GM06990 (cell line): ENCODE measurements around the gene JUP.

Experiments
- DNase-seq: peaks from one replicate; pipeline ENCODE4 v3.0.0-alpha.2; 2011; ENCODE audit not compliant: insufficient read length; ENCODE audit errors: extremely low read depth
- H3K27me3 ChIP-seq: replicated peaks from 2 replicates; pipeline ENCODE4 v1.6.0; 2011; ENCODE audit warnings: low read length; ENCODE audit not compliant: control insufficient read depth, insufficient read depth
- H3K36me3 ChIP-seq: 2 replicates; pipeline ENCODE4 v1.5.1; 2011; ENCODE audit warnings: low read length; ENCODE audit not compliant: control insufficient read depth, insufficient read depth
- H3K4me3 ChIP-seq: replicated peaks from 2 replicates; pipeline ENCODE4 v1.5.1; 2011; ENCODE audit warnings: low read depth, mild to moderate bottlenecking, control low read depth, low read length
- CTCF ChIP-seq: IDR thresholded peaks from 2 replicates; pipeline ENCODE4 v1.5.1; 2011; ENCODE audit warnings: low read length, control low read depth, mild to moderate bottlenecking, inconsistent platforms; ENCODE audit not compliant: insufficient read depth, poor library complexity, severe bottlenecking

Gene JUP

GRCh38 chr17:41762841-41763240 lies 23.7 kb downstream of the JUP start:
- no peak overlapping the region for H3K4me3 ChIP-seq
- DNase-seq, result no peak
- no peaks in the 10 kb centered on the region for H3K36me3 ChIP-seq
- no peak for TF ChIP-seq CTCF
- no peaks in the 10 kb centered on the region for H3K27me3 ChIP-seq

- no peak for TF ChIP-seq CTCF
- Histone ChIP-seq H3K4me3 (no peak overlapping the region), H3K27me3 (no peaks in the 10 kb centered on the region), H3K36me3 (no peaks in the 10 kb centered on the region)
- no peak for DNase-seq
Measured at GRCh38 chr17:41762391-41762790, 24.1 kb downstream of the JUP start.

GRCh38 chr17:41760878-41761277 lies 25.6 kb downstream of the JUP start:
- Histone ChIP-seq H3K27me3 (no peaks in the 10 kb centered on the region), H3K4me3 (no peak overlapping the region), H3K36me3 (no peaks in the 10 kb centered on the region)
- TF ChIP-seq CTCF, result no peak
- no peak for DNase-seq

GRCh38 chr17:41758601-41759000 lies 27.9 kb downstream of the JUP start:
- Histone ChIP-seq H3K27me3 (no peaks in the 10 kb centered on the region), H3K36me3 (no peaks in the 10 kb centered on the region), H3K4me3 (no peak overlapping the region)
- no peak for TF ChIP-seq CTCF
- no peak for DNase-seq

- TF ChIP-seq CTCF, result no peak
- Histone ChIP-seq H3K4me3 (no peak overlapping the region), H3K36me3 (no peaks in the 10 kb centered on the region), H3K27me3 (no peaks in the 10 kb centered on the region; the same call in 1 of the 2 replicates)
- no peak for DNase-seq
Measured at GRCh38 chr17:41754066-41754465, 32.4 kb downstream of the JUP start.

GRCh38 chr17:41751288-41751687 lies 35.2 kb downstream of the JUP start:
- Histone ChIP-seq H3K27me3 (no peaks in the 10 kb centered on the region; the same call in 1 of the 2 replicates), H3K36me3 (no peaks in the 10 kb centered on the region), H3K4me3 (no peak overlapping the region)
- no peak for DNase-seq
- TF ChIP-seq CTCF, result no peak
